ENCODE data around the gene ATF7IP. TPM values are rescaled to one million over a fixed set of nuclear protein-coding genes. Genes with fewer than 3 reads are reported as not detected.
"Not testable (repeated sequence)": the region's sequence is repeated elsewhere in the genome, so short reads cannot be mapped to it uniquely, and the experiment has no call there.

ATF7IP gene
- polyA plus RNA-seq, 4 donors = 47.8 to 65.8 (median 62.6) TPM

GRCh38 chr12:14403711-14404196 is 38.3 kb downstream of the ATF7IP start:
- DNase-seq (ENCODE audit: low read depth in 4 of 4, low spot score in 3 of 4) = peak in 3 of 4 donors; percentile 72 to 75 (median 74)

- not testable (repeated sequence) for DNase-seq (ENCODE audit: low read depth in 4 of 4, low spot score in 3 of 4)
Observed at GRCh38 chr12:14405407-14405806, 39.9 kb downstream of the ATF7IP start.

GRCh38 chr12:14408208-14408607 is 42.7 kb downstream of the ATF7IP start:
- no peak for DNase-seq (ENCODE audit: low read depth in 4 of 4, low spot score in 3 of 4)

GRCh38 chr12:14410177-14410576 is 44.7 kb downstream of the ATF7IP start:
- no peak for DNase-seq (ENCODE audit: low read depth in 4 of 4, low spot score in 3 of 4)

- no peak for DNase-seq (ENCODE audit: low read depth in 4 of 4, low spot score in 3 of 4)
Observed at GRCh38 chr12:14410841-14411569, 45.5 kb downstream of the ATF7IP start.

GRCh38 chr12:14416658-14417057 is 51.2 kb downstream of the ATF7IP start:
- peak in 1 of 4 donors; percentile 54 for DNase-seq (ENCODE audit: low read depth in 4 of 4, low spot score in 3 of 4)

- no peak for DNase-seq (ENCODE audit: low read depth in 4 of 4, low spot score in 3 of 4)
Observed at GRCh38 chr12:14417715-14418114, 52.2 kb downstream of the ATF7IP start.

- no peak for DNase-seq (ENCODE audit: low read depth in 4 of 4, low spot score in 3 of 4)
Observed at GRCh38 chr12:14418451-14418890, 53.0 kb downstream of the ATF7IP start.

GRCh38 chr12:14422516-14423230 is 57.2 kb downstream of the ATF7IP start:
- DNase-seq (ENCODE audit: low read depth in 4 of 4, low spot score in 3 of 4) = no peak

GRCh38 chr12:14424545-14424944 is 59.1 kb downstream of the ATF7IP start:
- no peak for DNase-seq (ENCODE audit: low read depth in 4 of 4, low spot score in 3 of 4)

- DNase-seq (ENCODE audit: low read depth in 4 of 4, low spot score in 3 of 4) = no peak
Observed at GRCh38 chr12:14426792-14427191, 61.3 kb downstream of the ATF7IP start.

GRCh38 chr12:14427929-14428328 is 62.4 kb downstream of the ATF7IP start:
- no peak for DNase-seq (ENCODE audit: low read depth in 4 of 4, low spot score in 3 of 4)

GRCh38 chr12:14430394-14430986 is 65.0 kb downstream of the ATF7IP start:
- no peak for DNase-seq (ENCODE audit: low read depth in 4 of 4, low spot score in 3 of 4)

GRCh38 chr12:14431975-14432374 is 66.5 kb downstream of the ATF7IP start:
- DNase-seq (ENCODE audit: low read depth in 4 of 4, low spot score in 3 of 4) = no peak

GRCh38 chr12:14435627-14436026 is 70.1 kb downstream of the ATF7IP start:
- no peak for DNase-seq (ENCODE audit: low read depth in 4 of 4, low spot score in 3 of 4)

- no peak for DNase-seq (ENCODE audit: low read depth in 4 of 4, low spot score in 3 of 4)
Observed at GRCh38 chr12:14442221-14442881, 76.9 kb downstream of the ATF7IP start.

GRCh38 chr12:14443531-14443930 is 78.0 kb downstream of the ATF7IP start:
- no peak for DNase-seq (ENCODE audit: low read depth in 4 of 4, low spot score in 3 of 4)

- no peak for DNase-seq (ENCODE audit: low read depth in 4 of 4, low spot score in 3 of 4)
Observed at GRCh38 chr12:14450479-14450878, 85.0 kb downstream of the ATF7IP start.

GRCh38 chr12:14452336-14452735 is 86.9 kb downstream of the ATF7IP start:
- no peak for DNase-seq (ENCODE audit: low read depth in 4 of 4, low spot score in 3 of 4)

- DNase-seq (ENCODE audit: low read depth in 4 of 4, low spot score in 3 of 4) = no peak
Observed at GRCh38 chr12:14452865-14453264, 87.4 kb downstream of the ATF7IP start.
